ENCODE data around the gene SELENOW.
"Not testable (repeated sequence)": the region's sequence is repeated elsewhere in the genome, so short reads cannot be mapped to it uniquely, and the experiment has no call there.

The SELENOW gene

DNA sequence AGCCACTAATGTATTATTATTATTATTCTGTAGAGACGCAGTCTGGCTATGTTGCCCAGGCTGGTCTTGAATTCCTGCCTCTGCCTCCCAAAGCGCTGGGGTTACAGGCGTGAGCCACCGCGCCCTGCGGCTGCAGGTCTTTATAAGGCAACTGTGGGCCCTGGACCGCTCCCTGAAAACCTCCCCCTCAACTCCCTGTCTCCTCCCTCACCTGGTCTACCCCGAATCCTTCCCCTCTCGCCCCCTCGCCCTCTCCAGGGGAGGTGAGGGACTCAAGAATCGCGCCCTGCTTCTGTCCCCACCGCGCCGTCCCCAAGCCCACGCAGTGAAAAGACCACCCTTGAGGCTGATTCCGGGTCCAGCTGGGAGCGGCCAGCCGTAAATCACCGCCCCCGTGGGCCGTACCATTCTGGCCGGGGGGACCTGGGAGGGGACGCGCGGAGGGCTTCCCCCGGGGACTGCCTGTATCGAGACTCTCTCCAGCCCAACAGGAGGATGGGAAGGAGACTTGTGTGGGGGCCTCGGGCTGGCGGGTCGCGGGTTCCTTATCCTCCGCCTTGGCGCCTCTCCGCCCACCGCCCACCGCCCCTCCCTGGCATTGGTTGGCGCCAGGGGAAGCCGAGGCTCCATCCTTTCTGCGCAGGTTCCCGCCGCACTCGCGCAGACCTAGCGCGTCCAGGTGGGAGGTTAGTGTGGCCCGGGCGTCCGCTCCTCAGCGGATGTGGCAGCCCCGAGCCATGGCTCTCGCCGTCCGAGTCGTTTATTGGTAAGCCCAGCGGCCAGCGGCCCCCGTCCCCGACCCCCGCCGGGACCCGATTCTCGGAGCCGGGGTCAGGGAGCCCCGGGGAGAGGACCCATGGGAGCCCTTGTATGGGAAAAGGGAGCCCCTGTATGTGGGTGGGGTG is at the start of gene SELENOW:
TSS of gene SELENOW (plus strand) at position 655 of the 905 bp plus-strand sequence. CDS start at position 738, 83 bp downstream.
- in situ Hi-C loops (cut with MboI; ENCODE audit: low sequenced_read_pairs) = no loop called here

DNA sequence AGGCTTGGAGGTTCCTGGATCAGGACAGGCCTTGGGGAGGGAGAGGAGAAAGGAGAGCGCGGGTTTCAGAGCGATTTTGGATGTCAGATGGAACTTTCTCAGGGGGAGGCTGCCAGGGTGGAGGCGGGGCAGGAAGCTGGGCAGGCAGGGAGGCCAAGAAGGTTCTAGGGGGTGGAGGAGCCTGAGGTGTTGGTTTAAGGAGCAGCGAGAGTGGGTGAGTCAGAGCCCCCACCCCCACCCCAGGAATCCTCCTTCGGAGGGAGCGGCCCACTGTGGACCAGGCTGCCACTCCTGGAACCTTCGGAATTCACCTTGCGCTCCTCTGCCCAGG is 49.1 kb upstream of the SELENOW start:
- in situ Hi-C loops (cut with MboI; ENCODE audit: low sequenced_read_pairs) = no loop called here

DNA sequence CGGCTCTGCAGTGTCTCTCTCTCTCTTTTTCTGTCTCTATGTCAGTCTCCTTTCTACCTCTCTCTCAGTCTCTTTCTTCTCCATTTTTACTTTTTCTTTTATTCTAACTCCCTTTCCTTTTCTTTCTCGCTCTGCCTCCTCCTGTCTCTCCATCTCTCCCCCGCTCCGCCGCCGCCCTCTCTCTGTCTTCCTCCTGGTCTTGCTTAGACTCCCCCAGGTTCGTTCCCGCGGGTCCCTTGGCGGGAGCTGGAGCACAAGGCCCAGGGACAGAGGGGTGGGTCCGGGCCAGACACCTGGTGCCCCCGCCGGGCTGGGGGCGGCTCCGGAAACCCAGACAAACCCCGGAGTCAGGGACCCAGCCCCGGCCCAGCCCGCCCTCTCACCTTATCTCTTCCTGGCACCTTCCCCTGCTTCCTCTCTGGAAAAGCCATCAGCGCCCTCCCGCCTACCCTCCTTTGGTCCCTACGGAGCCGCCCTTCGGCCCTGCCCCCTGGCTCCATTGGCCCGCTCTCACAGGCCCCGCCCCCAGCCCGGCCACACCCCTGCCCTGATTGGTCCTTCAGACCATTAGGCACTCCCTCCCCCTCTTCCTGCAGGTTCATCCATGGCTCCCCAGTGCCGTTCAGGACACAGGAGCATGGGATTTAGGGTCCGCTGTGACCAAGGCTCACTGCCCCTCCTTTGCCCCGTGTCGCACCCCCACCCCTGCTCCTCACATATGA is 48.5 kb upstream of the SELENOW start:
- in situ Hi-C loops (cut with MboI; ENCODE audit: low sequenced_read_pairs) = no loop called here

GRCh38 chr19:47730521-47730889 is 48.0 kb upstream of the SELENOW start:
- in situ Hi-C loops (cut with MboI; ENCODE audit: low sequenced_read_pairs) = no loop called here

- in situ Hi-C loops (cut with MboI; ENCODE audit: low sequenced_read_pairs) = no loop called here
These were observed 47.6 kb upstream of the SELENOW start for GRCh38 chr19:47730910-47731309.

- in situ Hi-C loops (cut with MboI; ENCODE audit: low sequenced_read_pairs) = no loop called here
These were observed 43.4 kb upstream of the SELENOW start for GRCh38 chr19:47735131-47735530.

GRCh38 chr19:47740866-47741519 is 37.5 kb upstream of the SELENOW start:
- in situ Hi-C loops (cut with MboI; ENCODE audit: low sequenced_read_pairs) = no loop called here

DNA sequence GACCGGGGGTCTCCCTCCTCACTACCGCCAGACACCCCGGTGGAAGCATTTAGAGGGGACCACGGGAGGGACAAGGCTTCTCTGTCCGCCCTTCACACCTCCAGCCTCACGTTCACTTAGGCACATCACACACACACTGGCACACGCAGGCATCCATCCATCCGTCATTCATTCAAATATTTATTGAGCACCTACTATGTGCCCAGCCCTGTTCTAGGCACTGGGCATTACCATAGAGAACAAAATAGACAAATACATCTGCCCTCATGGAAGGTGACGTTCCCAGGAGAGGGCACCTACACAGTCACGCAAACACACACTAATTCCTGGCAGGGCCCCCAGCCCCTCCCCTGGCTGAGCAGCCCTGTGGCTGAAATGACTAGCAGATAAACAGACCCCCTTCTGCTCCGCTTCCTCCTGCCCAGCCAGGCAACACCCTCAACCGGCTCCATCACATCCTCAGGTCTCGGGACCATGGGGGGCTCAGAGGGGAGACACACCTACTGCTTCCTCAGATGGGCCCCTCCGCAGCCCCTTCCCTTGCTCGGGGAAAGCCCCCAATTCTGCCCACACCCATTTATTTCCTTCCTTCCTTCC is 36.9 kb upstream of the SELENOW start:
- in situ Hi-C loops (cut with MboI; ENCODE audit: low sequenced_read_pairs) = no loop called here

GRCh38 chr19:47742634-47743033 is 35.9 kb upstream of the SELENOW start:
- in situ Hi-C loops (cut with MboI; ENCODE audit: low sequenced_read_pairs) = no loop called here

- in situ Hi-C loops (cut with MboI; ENCODE audit: low sequenced_read_pairs) = no loop called here
These were observed 33.2 kb upstream of the SELENOW start, which contains the start of gene NOP53 for GRCh38 chr19:47745010-47745901. TSS of gene NOP53 (plus strand) at chr19:47745546. CDS start at chr19:47745560, 14 bp downstream.

DNA sequence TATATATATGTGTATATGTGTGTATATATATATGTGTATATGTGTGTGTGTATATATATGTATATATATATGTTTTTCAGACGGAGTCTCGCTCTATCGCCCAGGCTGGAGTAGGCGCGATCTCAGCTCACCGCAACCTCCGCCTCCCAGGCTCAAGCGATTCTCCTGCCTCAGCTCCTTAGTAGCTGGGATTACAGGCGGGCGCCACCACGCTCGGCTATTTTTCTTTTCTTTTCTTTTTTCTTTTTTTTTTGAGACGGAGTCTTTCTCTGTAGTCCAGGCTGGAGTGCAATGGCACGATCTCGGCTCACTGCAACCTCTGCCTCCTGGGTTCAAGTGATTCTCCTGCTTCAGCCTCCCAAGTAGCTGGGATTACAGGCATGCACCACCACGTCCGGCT is 32.4 kb upstream of the SELENOW start:
- in situ Hi-C loops (cut with MboI; ENCODE audit: low sequenced_read_pairs) = not testable (repeated sequence)

DNA sequence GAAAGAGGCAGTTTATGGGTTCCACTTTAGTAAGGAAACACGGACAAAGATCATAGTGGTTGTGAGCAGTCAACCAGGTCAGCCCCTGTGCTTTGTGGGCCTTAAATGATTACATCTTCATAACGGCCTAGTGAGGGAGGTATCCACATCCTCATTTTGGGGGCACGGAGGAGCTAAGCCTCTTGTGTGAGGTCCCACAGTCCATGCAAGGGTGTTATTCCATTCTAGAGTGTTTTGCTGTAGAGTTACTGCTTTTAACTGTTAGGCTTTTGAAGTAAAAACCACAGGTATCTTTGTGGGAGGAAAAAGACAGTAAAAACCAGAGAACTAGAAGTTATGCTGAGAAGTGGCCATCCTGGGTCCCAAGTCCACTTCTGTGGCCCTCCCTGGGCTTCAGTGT is 29.2 kb upstream of the SELENOW start:
- in situ Hi-C loops (cut with MboI; ENCODE audit: low sequenced_read_pairs) = no loop called here

GRCh38 chr19:47750752-47751151 is 27.8 kb upstream of the SELENOW start:
- in situ Hi-C loops (cut with MboI; ENCODE audit: low sequenced_read_pairs) = no loop called here

GRCh38 chr19:47752440-47753211 is 25.9 kb upstream of the SELENOW start:
- in situ Hi-C loops (cut with MboI; ENCODE audit: low sequenced_read_pairs) = no loop called here

DNA sequence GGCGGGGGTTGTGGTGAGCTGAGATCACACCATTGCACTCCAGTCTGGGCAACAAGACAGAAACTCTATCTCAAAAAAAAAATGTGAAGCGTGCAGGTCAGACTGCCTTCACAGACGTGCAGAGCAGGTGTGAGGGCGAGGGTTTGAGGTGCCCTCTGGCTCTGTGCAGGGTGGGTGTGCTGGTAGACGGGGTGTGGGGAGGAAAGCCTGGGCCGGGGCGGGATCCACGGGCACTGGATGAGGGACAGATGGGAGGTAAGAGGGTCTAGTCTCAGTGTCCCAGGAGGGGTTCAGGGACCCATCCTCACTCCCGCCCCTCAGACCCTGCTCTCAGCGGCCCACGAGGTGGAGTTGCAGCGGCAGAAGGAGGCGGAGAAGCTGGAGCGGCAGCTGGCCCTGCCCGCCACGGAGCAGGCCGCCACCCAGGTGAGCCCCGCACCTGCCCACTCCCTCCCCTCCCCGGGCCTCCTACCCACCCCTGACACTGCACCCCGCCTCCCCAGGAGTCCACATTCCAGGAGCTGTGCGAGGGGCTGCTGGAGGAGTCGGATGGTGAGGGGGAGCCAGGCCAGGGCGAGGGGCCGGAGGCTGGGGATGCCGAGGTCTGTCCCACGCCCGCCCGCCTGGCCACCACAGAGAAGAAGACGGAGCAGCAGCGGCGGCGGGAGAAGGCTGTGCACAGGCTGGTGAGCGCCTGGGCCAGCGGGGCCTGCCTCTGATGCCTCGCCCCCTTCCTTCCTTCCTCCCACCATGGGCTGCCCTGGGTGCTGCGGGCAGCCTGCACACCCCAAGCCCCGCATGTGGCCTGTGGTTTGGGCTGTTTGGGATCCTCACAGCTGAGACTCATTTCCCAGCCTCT is 24.1 kb upstream of the SELENOW start:
- in situ Hi-C loops (cut with MboI; ENCODE audit: low sequenced_read_pairs) = no loop called here

- in situ Hi-C loops (cut with MboI; ENCODE audit: low sequenced_read_pairs) = no loop called here
These were observed 23.3 kb upstream of the SELENOW start for GRCh38 chr19:47755065-47755761.

DNA sequence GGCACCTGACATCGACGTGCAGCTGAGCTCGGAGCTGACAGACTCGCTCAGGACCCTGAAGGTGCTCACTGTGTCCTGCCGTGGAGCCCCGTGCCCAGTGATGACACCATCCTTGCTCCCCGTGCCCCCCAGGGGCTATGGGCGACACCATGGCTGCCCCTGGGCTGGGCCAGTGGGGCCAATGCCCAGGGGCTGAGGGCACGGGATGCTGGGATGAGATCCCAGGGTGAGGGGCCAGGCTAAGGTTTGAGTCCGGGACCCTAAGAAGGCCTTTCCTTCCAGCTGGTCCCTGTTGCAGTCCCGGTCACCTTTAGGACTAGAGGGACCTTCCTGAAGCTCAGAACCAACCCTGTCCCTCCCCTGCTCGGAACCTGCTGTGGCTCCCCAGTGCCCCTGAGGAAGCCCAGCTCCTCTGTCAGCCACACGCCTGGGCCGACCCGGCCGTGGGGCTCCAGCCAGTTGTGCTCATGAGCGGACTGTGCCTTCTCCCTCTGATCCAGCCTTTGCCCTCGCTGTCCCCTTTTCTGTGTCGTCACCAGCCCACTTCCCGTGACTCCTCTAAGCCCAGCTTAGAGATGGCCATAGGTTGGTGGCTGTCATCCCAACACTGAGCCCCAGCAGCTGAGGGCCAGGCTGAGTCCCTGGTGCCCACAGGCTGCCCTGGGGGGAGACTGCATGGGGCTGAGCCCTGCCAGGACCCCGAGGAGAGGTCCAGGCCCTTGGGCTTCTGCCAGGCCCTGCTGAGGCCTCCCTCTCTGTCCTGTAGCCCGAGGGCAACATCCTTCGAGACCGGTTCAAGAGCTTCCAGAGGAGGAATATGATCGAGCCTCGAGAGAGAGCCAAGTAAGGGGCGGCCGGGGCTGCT is 22.5 kb upstream of the SELENOW start:
- in situ Hi-C loops (cut with MboI; ENCODE audit: low sequenced_read_pairs) = no loop called here

Data from hTERT RPE-1 (cell line).